Stimulated activated CD4-positive, alpha-beta T cell treated with anti-CD3 and anti-CD28 coated beads, Interleukin-2, amount 100 ng/mL, for 24 hours (primary cell): ENCODE measurements around the gene CNTNAP2.

Source experiments
- DNase-seq, 2 donors: peaks; one replicate each; pipeline ENCODE4 v3.0.0-alpha.2; 2020

Gene CNTNAP2

GRCh38 chr7:146319629-146320028 is 203.0 kb downstream of the CNTNAP2 start:
- no peak for DNase-seq

- DNase-seq = no peak
These were observed 204.7 kb downstream of the CNTNAP2 start for GRCh38 chr7:146321301-146321700.

- no peak for DNase-seq
These were observed 214.8 kb downstream of the CNTNAP2 start for GRCh38 chr7:146331369-146331768.

GRCh38 chr7:146345251-146345650 is 228.7 kb downstream of the CNTNAP2 start:
- DNase-seq = no peak

- no peak for DNase-seq
These were observed 229.5 kb downstream of the CNTNAP2 start for GRCh38 chr7:146346096-146346495.

GRCh38 chr7:146355216-146355615 is 238.6 kb downstream of the CNTNAP2 start:
- DNase-seq = no peak

GRCh38 chr7:146359176-146359575 is 242.6 kb downstream of the CNTNAP2 start:
- DNase-seq = no peak

- no peak for DNase-seq
These were observed 250.3 kb downstream of the CNTNAP2 start for GRCh38 chr7:146366938-146367337.

- no peak for DNase-seq
These were observed 253.6 kb downstream of the CNTNAP2 start for GRCh38 chr7:146370171-146370570.

GRCh38 chr7:146375170-146375569 is 258.6 kb downstream of the CNTNAP2 start:
- DNase-seq = no peak

GRCh38 chr7:146378196-146378595 is 261.6 kb downstream of the CNTNAP2 start:
- no peak for DNase-seq

- no peak for DNase-seq
These were observed 270.5 kb downstream of the CNTNAP2 start for GRCh38 chr7:146387140-146387539.

- no peak for DNase-seq
These were observed 272.3 kb downstream of the CNTNAP2 start for GRCh38 chr7:146388928-146389327.

GRCh38 chr7:146393346-146393745 is 276.7 kb downstream of the CNTNAP2 start:
- DNase-seq = no peak

GRCh38 chr7:146397141-146397540 is 280.5 kb downstream of the CNTNAP2 start:
- DNase-seq = no peak

- no peak for DNase-seq
These were observed 285.3 kb downstream of the CNTNAP2 start for GRCh38 chr7:146401939-146402338.

GRCh38 chr7:146405737-146406136 is 289.1 kb downstream of the CNTNAP2 start:
- DNase-seq = no peak

- no peak for DNase-seq
These were observed 295.4 kb downstream of the CNTNAP2 start for GRCh38 chr7:146411975-146412374.

- no peak for DNase-seq
These were observed 296.2 kb downstream of the CNTNAP2 start for GRCh38 chr7:146412781-146413180.

- no peak for DNase-seq
These were observed 297.8 kb downstream of the CNTNAP2 start for GRCh38 chr7:146414373-146414772.

GRCh38 chr7:146414937-146415336 is 298.3 kb downstream of the CNTNAP2 start:
- no peak for DNase-seq

GRCh38 chr7:146417176-146417575 is 300.6 kb downstream of the CNTNAP2 start:
- DNase-seq = no peak

GRCh38 chr7:146423446-146423845 is 306.8 kb downstream of the CNTNAP2 start:
- no peak for DNase-seq

- DNase-seq = no peak
These were observed 307.5 kb downstream of the CNTNAP2 start for GRCh38 chr7:146424084-146424483.

GRCh38 chr7:146433501-146433900 is 316.9 kb downstream of the CNTNAP2 start:
- no peak for DNase-seq

- DNase-seq = no peak
These were observed 326.5 kb downstream of the CNTNAP2 start for GRCh38 chr7:146443102-146443501.
